ENCODE measurements around the gene PTPRJ. TPM values are rescaled to one million over a fixed set of nuclear protein-coding genes. Genes with fewer than 3 reads are reported as not detected.

The PTPRJ gene
- total RNA-seq, 2 donors from 2014 or later, result 26.5 to 37.4 TPM

DNA sequence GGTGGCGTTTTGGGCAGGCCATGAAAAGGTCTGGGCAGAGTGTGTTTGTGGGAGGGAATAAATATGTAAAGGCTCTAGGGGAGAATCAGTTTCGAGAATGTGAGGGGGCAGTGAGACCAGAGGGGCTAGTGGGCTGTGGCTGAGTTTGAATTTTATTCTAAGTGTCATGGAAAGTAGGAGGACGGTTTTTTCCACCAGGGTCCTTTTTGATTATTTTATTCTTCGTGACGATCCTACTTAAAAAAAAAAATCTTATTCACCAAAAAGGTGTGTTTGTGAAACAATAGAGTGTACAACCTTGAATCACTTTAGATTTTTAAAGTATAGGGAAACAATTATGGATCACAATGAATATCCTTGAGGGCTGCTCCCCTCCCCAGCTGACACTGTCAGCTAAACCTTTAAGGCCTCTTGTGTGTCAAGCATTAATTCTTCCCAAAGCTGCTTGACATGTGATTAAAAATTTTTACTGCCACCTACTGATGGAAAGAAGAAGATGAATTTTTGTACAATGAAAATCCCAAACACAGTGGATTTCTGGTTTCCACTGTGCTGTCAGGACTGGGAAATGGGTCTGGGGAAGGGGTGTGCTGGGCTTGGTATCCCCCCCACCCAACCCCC is 128.8 kb downstream of the PTPRJ start:
- Histone ChIP-seq H3K27ac (ENCODE audit: low read depth, low read length) (peak overlapping the region; percentile 3), H3K4me3 (ENCODE audit: low read length) (no peak overlapping the region), H3K9me3 (ENCODE audit: control insufficient read depth, low read length) (peaks cover 9% of the 10 kb centered on the region), H3K27me3 (ENCODE audit: control insufficient read depth, insufficient read depth, low read length, poor library complexity, severe bottlenecking) (no peaks in the 10 kb centered on the region), H3K36me3 (ENCODE audit: control insufficient read depth, insufficient read depth, low read length) (peaks cover 4% of the 10 kb centered on the region), H3K9ac (ENCODE audit: extremely low read depth, low read length, poor library complexity, severe bottlenecking) (no peak overlapping the region), H3K4me1 (ENCODE audit: control insufficient read depth, insufficient read depth, low read length) (peaks cover 5% of the 10 kb centered on the region)
- WGBS, 2 experiments (ENCODE audit: insufficient coverage in 1 of 2, insufficient read length in 1 of 2), result 86 to 89% methylated on average over 1 to 5 of the region's 5 CpGs
- Mint-ChIP-seq H3K4me3 (no peak overlapping the region), H3K4me1 (peaks cover 19% of the 10 kb centered on the region), H3K36me3 (ENCODE audit: low read depth) (peaks cover 1% of the 10 kb centered on the region), H3K27me3 (ENCODE audit: insufficient read depth) (no peaks in the 10 kb centered on the region), H3K9me3 (no peaks in the 10 kb centered on the region), H3K27ac (no peak overlapping the region)
- DNase-seq, result no peak
- TF ChIP-seq, protein P1, sequence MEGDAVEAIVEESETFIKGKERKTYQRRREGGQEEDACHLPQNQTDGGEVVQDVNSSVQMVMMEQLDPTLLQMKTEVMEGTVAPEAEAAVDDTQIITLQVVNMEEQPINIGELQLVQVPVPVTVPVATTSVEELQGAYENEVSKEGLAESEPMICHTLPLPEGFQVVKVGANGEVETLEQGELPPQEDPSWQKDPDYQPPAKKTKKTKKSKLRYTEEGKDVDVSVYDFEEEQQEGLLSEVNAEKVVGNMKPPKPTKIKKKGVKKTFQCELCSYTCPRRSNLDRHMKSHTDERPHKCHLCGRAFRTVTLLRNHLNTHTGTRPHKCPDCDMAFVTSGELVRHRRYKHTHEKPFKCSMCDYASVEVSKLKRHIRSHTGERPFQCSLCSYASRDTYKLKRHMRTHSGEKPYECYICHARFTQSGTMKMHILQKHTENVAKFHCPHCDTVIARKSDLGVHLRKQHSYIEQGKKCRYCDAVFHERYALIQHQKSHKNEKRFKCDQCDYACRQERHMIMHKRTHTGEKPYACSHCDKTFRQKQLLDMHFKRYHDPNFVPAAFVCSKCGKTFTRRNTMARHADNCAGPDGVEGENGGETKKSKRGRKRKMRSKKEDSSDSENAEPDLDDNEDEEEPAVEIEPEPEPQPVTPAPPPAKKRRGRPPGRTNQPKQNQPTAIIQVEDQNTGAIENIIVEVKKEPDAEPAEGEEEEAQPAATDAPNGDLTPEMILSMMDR (conservative IDR thresholded peaks at IDR 0.05), result peak; percentile 36

DNA sequence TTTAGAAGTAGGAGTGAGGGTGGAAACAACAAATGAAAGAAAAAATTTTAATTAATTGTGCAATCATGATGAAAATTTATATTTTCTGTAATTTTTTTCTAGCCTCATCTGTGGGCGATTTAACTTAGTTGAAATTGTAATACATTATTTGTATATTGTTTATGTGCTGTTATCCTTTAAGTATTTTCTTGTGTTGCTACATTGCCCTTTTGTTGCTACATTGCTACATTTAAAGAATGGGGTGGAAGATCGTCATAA is 130.1 kb downstream of the PTPRJ start:
- TF ChIP-seq, protein P1 (conservative IDR thresholded peaks at IDR 0.05), result no peak
- no peaks in the 10 kb centered on the region for H3K27me3 ChIP-seq (ENCODE audit: control insufficient read depth, insufficient read depth, low read length, poor library complexity, severe bottlenecking)
- peaks cover 16% of the 10 kb centered on the region for H3K36me3 ChIP-seq (ENCODE audit: control insufficient read depth, insufficient read depth, low read length)
- Mint-ChIP-seq H3K27ac (no peak overlapping the region), H3K4me3 (no peak overlapping the region), H3K36me3 (ENCODE audit: low read depth) (peaks cover 13% of the 10 kb centered on the region), H3K9me3 (peaks cover 11% of the 10 kb centered on the region), H3K4me1 (peaks cover 8% of the 10 kb centered on the region), H3K27me3 (ENCODE audit: insufficient read depth) (no peaks in the 10 kb centered on the region)
- no peaks in the 10 kb centered on the region for H3K4me1 ChIP-seq (ENCODE audit: control insufficient read depth, insufficient read depth, low read length)
- H3K27ac ChIP-seq (ENCODE audit: low read depth, low read length), result no peak overlapping the region
- DNase-seq, result no peak
- H3K9me3 ChIP-seq (ENCODE audit: control insufficient read depth, low read length), result peaks cover 22% of the 10 kb centered on the region
- WGBS, 2 experiments (ENCODE audit: insufficient coverage in 1 of 2, insufficient read length in 1 of 2), result 90 to 100% methylated on average over 1 of the region's 2 CpGs
- H3K4me3 ChIP-seq (ENCODE audit: low read length), result no peak overlapping the region
- H3K9ac ChIP-seq (ENCODE audit: extremely low read depth, low read length, poor library complexity, severe bottlenecking), result no peak overlapping the region

DNA sequence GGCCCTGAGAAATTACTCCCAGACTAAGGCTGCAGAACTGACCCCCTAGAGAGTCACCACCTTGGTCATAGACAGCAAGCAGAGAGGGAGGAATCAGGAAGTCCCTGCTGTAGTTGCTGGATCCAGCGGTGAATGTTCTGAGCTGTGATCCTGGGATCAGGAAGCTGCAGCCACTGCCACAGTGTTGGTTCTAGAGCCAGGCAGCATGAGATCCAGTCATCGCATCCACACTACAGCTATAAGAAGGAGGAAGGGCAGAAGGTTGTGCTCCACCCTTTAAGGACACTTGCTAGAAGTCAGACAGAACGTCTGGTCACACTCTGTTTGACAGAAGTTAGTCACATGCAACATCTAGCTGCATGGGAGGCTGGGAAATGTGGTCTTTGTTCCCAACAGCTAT is 131.5 kb downstream of the PTPRJ start:
- Histone ChIP-seq H3K9ac (ENCODE audit: extremely low read depth, low read length, poor library complexity, severe bottlenecking) (no peak overlapping the region), H3K4me3 (ENCODE audit: low read length) (no peak overlapping the region), H3K4me1 (ENCODE audit: control insufficient read depth, insufficient read depth, low read length) (no peaks in the 10 kb centered on the region), H3K36me3 (ENCODE audit: control insufficient read depth, insufficient read depth, low read length) (peaks cover 20% of the 10 kb centered on the region), H3K27me3 (ENCODE audit: control insufficient read depth, insufficient read depth, low read length, poor library complexity, severe bottlenecking) (no peaks in the 10 kb centered on the region), H3K9me3 (ENCODE audit: control insufficient read depth, low read length) (peaks cover 33% of the 10 kb centered on the region), H3K27ac (ENCODE audit: low read depth, low read length) (no peak overlapping the region)
- Mint-ChIP-seq H3K27ac (no peak overlapping the region), H3K36me3 (ENCODE audit: low read depth) (peaks cover 18% of the 10 kb centered on the region), H3K9me3 (peaks cover 13% of the 10 kb centered on the region), H3K27me3 (ENCODE audit: insufficient read depth) (no peaks in the 10 kb centered on the region), H3K4me3 (no peak overlapping the region), H3K4me1 (peaks cover 7% of the 10 kb centered on the region)
- no peak for DNase-seq
- TF ChIP-seq, protein P1 (conservative IDR thresholded peaks at IDR 0.05), result no peak
- WGBS, 2 experiments (ENCODE audit: insufficient coverage in 1 of 2, insufficient read length in 1 of 2), result 91 to 93% methylated on average over 2 to 3 of the region's 3 CpGs

Measured in endodermal cell (in vitro differentiated cells).